Stimulated activated CD8-positive, alpha-beta memory T cell treated with anti-CD3 and anti-CD28 coated beads, Interleukin-15, amount 100 ng/mL, for 1 hour (primary cell): ENCODE results near the gene SLC15A3.
A peak's percentile ranks its signal among the peaks of the same experiment; 100 is the strongest.

Source experiments
- DNase-seq: peaks from one replicate; pipeline ENCODE4 v3.0.0-alpha.2; 2020; ENCODE audit warnings: low read depth

The SLC15A3 gene

DNA sequence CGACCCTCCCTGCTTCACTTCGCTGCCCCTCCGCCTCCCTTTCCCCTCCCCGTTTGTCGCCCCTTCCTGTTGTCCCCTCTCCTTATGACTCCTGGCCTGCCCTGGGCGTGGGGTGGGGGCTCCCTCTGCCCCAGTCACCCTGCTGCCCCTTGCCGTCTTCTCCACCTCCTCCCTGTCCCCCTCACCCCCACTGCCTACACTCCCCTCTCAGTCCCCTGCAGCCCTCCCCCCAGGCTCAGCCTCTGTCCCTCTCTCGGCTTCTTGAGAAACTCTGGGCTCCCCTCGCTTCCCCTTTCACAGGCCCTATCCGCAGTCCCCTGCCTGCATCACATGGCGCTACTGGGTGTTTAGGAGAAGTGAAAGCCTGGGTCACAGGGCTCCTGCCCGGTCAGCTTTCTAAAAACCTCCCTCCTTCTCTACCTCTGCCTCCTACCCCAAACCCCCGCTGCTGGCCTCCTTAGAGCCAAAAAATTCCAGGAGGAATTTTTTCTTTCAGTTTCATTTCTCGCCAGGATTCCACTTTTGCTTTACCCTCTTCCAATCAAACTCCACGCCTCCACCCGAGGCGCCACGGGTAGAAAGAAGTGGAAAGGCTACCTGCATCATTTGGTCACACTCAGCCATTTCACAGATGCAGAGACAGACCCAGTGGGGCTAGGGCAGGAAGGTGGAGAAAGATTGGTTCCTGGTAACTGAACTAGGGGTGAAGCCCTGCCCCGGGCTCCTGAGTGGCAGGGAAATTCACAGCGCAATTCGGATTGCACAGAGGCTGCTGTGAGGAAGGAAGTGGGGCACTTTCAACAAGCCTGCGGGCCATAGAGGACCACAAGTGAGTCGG is at the start of gene SLC15A3:
Gene SLC15A3 (minus strand): TSS at position 273 of the 838 bp plus-strand sequence. CDS start 625 bp downstream, outside the sequence.
- DNase-seq = no peak

DNA sequence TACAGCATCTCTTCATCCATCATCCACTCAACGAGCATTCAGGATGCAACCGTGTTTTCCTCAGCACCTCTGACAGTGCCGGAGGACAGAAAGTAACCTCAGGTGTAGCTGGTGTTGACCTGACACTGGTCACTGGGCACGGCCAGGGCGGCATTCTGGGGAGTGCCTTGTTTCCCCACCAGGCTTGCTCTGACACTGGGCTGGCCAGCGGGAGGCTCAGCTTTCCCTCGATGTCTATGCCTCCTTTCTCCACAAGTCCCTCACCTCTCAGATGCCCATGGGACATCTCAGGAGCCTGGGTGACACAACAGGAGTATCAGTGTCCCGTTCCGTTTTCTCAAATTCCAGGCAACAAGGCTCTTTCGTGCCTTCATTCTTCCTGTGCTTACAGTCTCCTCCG is 48.5 kb upstream of the SLC15A3 start:
- DNase-seq = no peak

DNA sequence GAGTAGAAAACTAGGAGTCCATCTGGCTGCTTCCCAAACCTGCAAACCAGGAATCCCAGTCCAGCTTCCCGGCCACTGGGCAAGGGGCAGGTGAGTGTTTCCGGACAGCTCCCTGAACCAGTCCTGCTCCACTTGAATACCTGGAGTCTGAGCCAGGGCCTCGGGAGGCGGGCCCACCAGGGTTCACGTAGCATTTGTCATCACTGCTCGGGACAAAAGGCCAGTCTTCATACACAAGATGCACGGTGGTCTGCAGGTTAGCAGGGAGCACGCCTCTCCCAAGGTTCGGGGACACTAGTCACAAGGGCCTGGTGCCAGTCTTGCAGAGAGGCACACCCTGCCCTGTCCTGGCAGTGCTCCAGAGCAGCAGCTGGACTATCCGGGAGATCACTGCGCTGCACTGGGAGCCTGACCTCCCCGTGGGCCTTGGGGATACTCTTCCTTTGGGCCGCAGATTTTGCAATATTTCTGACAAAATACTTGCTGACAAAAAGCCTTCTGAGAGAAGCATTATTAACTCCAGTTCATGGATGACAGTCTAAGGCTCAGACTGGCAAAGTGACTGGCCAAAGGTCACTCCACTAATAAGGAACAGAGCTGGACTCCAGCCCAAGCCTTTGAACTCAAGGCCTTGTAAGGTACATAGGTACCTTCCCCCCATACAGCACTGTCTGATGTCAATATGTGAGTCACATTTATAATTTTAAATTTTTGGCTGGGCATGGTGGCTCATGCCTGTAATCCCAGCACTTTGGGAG is 44.6 kb upstream of the SLC15A3 start:
- DNase-seq = no peak

DNA sequence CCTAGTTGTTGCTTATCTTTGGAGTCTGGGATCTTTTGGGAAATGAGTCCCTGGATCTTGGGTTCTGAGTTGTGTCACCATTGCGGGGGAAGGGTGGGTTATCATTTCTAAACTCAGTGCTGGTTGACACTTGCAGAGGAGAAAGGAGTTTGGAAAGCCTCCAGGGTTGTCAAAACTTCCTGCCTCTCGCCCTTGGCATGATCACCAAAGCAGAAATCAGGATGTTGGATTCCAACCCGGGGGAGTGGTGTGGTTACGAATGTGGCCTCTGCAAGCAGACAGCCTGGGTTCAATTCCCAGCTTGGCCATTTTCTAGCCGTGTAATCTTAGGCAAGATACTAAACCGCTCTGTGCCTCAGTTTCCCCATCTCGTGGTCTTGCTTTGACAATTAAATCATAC is 43.8 kb upstream of the SLC15A3 start:
- DNase-seq = no peak

DNA sequence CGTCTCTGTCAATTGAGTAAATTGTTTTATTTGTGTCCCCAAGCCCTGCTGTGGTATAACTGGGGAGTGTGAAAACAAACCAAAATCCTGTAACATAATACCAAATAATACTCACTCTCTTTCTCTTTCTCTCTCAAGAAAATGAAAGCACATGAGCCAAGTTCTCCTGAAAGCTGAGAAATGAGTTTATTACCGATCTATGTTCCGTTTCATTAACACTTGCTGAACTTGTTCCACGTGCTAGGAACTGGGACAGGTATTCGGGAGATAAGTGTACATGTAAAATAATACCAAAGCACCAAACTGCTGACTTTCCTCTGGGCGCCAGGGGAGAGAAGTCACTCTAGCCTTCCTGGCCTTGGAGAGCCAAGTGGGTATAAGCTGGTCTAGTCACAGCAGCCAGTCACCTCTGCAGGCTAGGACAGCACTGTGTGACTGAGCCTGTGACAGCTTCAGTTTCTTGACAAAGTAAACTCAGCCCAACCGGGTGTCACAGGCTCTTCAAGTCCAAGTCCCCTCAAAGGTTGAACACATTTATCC is 42.6 kb upstream of the SLC15A3 start:
- DNase-seq = no peak

DNA sequence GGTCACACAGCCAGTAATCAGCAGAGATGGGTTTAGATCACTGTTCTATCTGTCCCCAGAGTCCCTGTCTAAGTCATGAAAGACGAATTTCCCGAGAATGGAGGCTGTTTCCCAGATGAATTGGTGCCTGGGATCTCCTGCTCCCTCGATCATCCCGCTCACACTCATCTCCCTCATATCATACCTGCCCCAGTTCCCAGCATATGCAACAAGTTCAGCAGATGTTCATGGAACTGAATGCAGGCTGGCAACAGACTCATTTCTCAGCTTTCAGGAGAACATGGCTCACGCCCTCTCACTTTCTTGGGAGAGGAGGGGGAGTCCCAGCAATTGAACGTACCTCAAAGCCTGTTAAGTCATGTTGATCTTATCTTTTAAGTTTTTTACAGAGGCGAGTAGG is 41.6 kb upstream of the SLC15A3 start:
- no peak for DNase-seq

DNA sequence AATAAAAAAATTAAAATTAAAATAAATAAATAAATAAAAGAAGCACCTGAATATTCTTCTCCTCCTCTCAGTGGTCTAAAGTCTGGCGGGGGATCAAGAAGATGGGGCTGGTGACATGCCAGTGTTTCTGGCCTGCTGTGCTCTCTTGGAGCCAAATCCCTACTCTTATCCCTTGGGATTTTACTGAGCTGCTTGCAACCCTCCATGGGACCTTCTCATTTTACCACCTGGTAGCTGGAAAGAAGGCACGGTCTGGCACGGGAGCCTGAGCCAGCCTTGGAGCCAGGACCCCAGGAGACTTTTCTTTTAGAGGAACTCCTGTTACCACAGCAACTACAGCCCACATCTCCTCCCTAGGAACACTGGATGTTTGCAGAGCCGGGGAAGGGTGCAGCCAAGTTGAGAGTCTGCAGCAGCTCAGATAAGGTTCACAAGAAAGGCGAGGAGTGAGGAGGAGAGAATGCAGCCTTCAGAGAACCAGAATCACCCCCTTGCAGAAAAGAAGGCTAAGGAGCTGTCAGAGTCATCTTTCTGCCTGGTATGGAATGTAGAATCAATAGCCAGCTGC is 41.0 kb upstream of the SLC15A3 start:
- DNase-seq = no peak

DNA sequence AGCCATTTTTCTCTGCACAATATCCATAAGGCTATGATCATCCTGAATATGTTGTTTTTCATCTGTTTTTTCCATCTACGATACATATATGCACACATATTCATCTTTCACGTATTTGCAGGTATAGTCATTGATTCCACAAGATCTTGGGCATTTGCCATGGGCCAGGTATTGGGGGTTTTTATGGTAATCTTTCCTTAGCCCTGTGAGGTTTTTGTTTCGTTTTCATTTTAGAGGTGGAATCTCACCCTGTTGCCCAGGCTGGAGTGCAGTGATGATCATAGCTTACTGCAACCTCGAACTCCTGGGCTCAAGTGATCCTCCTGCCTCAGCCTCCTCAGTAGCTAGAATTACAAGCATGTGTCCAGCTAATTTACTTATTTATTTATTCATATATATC is 39.5 kb upstream of the SLC15A3 start:
- no peak for DNase-seq

DNA sequence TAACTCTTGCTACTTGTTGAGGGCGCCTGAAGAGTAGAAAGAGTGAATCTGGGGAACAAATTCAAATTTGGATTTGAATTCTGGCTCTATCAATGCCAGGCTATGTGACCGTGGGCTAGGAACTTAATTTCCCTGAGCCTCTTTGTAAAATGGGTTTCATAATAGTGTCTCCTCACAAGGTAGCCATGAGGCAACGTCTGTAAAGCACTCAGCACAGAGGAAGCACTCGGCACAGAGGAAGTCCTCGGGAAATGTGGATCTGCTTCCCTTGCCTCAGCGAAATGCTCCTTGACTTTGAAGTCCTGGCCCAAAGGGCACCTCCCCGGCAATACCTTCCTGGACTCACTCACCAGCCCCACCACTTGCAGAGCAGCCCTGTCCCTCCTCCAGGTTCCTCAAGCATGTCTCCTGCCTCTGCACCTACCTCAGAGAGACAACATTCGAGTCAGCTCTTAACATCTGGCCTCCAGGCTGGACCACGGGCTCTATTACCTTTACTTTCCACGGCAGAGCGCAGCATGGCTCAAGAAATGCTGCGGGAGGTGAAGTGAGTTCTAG is 37.2 kb upstream of the SLC15A3 start:
- DNase-seq = no peak

DNA sequence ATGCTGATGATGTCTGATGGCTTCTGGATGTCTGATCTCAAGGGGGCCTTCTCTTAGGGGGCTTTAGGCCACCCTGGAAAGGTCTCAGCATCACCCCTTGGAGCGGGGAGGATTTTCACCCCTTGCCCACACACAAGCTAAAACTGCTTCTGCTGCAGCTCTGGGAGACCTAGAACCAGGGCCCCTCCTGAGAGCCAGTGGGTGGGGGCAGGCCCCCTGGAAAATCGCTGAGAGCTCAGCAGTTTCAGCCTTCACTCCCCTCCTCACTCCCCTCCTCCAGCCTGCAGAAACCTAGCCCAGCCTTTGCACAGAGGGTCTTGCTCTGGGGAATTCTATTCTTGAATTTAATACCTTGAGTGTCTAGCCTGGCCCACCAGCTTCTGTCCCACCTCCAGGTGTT is 36.7 kb upstream of the SLC15A3 start:
- DNase-seq = no peak

DNA sequence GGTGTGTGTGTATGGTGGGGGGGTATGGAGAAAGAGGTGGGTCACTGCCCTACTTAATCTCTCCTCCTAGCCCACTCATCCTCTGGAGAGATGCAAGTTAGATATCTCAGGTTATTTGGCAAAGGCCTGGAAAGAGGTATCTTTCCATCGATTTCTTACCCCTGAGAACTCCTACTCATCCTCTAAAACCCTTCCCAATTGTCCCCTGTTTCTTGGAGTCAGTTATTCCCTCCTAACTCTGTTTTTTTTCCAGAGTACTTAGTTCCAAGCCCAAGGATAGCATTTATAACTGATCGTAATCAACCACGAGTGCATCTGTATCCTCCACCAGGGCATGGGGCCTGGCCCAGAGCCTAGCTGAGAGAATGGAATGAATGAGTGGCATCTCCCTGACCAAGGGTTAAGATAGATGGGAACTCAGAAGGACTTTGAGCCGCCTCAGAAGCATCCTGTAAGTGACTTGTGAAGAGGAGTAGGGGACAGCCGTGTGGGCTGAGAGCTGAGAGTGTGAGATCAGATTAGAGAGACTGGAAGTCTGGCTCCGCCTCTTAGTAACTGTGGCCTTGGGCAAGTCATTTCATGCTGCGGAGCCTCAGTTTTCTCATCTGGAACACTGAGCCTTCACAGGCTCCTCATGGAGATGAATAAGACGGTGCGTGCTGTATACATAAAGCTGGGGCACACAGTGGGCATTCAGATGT is 35.8 kb upstream of the SLC15A3 start:
- no peak for DNase-seq

DNA sequence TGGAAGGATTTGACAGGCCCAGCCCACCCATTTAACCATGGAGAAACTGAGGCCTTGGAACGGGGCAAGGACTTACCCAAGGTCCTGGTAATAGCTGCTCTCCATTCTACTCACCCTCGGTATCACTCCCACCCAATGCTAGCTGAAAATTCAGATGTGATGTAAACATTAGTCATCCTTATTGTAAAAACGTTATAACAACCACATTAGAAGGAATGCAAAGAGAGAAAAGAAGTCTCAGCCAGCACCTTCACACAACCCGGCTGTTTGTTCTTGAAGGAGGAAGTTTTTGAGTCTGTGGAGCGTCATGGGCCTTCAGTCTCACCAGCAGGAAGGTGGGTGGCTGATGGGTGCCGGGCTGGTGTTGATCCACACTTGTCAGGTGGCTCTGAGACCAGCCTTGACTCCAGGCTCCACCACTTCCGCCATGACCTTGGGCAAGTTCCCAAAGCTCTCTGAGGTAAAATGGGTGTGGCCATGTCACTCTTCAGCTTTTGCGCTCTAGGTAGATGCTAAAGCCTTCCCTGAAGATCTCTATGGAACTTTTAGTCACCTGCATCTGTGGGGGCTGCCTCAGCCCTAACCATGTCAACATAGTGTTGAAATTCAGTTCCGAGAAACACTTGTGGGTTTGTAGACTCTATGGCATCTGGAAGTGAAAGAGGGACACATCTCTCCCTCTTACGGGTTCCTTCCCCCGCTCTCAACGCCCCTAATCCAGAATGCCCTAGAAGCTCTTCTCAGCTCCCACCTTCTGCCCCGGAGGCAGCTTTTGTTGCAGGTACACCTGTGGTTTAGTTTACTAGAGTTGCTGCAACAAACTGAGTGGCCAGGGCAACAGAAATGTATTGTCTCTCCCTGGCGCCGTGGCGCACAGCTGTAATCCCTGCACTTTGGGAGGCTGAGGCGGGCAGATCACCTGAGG is 34.3 kb upstream of the SLC15A3 start:
- peak; percentile 69 for DNase-seq

DNA sequence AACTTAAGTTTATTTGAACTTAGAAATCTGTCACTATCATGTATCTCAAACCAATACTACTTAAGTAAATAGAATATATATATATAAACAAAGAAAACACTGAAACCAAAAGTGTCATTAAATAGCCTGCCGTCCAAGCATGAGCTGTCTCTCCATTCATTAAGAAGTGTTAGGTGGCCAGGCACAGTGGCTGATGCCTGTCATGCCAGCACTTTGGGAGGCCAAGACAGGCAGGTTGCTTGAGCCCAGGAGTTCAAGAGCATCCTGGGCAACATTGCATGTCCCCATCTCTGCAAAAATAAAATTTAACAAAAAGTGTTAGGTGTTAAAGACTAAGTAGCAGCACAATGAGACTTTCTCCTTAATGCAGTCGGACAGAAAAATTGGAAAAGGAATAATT is 33.5 kb upstream of the SLC15A3 start:
- no peak for DNase-seq

DNA sequence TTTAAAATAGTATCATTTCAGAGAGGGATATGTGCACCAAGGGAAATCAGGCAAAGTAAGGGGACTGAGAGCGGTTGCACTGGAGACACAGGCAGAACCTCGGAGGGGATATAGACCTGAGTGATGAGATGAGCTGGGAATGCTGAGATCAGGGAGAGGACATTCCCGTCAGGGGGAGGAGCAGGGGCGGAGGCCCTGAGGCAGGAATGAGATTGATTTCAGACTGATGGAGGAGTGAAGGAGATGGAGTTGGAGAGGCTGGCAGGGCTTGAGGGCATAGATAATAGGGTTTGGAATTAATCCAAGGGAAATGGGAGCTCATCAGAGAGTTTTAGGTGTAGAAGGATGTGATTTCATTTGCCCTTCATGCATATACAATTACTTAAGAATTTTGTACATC is 32.7 kb upstream of the SLC15A3 start:
- DNase-seq = no peak

DNA sequence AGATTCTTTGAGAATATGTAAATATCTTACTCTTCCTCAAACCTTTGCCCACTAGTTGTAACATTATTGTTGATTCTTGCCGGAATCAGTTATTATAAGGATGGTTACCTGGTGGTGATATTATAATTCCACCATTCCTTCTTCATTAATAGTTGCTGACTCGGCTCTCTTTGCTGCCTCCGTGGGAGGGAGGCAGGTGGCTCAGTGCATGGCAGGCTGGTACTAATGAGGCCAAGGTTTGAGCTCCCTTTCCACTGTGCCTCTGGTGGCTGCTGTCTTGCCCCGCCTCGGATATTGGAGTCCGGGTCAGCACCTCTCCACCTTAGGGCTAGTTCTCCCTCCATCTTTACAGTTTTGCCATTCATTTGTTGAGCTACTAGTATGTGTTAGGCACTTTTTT is 32.2 kb upstream of the SLC15A3 start:
- no peak for DNase-seq

DNA sequence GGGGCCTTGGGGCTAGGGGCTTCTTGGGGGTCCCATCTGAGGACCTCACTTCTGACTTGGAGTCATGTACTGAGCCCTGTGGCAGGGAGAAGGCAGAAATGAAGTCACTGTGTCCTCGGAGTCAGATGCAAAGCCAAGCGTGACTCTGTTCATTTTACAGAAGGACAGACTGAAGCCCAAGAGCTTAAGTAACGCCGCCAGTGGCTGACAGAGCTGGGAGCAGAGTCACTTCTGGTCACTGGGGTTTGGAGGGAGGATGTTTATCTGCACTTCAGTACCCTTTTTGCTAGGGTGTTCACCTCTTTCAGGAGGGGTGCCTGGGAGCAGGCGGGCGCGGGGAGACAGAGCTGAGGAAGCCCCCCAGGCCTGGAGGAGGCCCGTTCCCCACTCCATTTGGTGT is 30.2 kb upstream of the SLC15A3 start:
- no peak for DNase-seq

DNA sequence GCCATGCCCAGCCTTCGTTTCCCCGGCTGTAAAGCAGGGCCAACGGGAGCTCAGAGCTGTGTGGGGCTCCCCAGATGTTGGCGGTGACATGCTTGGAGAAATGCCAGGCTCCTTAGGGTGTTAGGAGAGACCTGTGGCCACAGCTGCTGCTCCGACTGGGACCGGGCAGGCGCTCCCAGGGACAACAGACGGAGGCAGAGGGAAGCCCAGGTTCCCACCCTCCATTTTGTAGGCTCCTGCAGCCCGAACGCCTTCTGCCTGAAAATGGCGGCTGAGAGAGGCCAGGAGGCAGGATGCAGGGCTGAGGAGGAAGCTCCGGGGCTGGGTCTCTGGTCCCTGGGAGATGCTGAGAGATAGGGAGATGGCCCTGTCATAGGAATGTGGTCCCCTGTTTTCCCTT is 29.5 kb upstream of the SLC15A3 start:
- DNase-seq = no peak

DNA sequence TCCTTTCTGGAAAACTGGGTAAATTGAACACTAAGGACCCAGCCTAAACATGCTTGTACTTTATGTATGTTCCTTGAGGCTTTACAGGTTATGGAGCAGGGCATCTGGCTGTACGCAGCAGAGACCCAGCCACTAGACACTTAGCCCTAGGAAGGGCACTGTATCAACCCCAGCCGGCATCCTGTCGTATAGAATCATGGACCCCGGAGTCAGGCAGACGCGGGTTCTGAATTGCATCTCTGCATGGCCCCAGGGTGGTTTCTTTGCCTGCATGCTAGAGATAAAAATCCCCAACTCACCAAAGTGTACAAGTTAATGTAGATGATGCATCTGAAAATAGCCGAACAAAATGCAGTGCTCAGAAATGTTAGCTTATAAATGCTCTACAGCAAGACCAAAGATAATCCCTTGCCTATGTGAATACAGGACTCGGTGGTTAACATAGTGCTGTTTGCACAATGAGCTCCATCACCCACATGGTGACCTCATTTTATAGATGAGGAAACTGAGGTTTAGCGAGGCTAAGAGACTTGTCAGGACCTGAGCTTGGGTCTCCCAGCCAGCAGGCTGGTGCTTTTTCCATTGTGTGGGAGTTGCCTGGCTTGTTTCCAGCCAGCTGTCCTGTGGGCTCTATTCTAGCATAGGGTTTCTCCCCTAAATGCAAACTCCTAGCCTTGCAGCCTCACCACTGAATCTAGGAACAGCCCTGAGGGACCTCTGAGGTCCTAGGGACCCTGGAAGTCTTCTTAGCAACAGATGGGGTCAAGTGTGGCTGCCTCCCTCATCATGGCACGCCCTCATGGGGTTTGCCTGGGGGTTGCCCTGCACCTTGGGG is 26.8 kb upstream of the SLC15A3 start:
- DNase-seq = no peak

DNA sequence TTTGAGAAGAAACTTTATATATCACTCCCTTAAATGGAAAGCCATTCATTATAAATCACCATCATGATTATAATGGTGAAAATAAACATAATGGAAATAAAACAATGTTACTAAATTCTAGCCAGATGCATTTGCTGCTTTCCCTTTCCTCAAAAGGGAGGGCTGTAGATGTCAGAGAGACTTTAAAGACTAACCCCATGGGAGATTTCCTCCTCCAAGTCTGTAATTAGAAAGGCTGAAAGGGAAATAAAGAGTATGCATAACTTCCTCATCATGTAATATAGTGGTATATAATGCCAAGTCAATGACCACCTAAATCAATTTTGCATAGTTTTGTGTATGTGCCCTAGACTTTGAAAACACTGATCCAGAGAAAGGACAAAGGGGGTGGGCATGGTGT is 25.9 kb upstream of the SLC15A3 start:
- DNase-seq = no peak

DNA sequence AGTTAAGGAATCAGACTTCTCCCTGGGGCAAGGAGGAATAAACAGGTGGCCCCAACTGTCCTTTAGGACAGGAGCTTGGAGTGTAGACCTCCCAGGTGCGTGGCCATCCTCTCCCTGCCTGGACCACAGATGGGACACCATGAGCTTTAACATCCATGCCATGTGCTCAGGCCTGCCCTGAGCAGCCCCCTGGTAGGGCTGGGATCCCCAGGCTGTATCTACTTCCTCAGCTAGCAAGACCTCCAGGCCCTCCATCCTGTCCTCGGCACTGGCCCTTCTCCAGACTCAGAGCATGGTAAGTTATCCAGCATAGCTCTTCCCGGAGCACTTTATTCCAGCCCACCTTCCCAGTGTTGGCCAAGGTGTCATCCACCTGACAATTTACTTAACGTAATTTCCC is 25.2 kb upstream of the SLC15A3 start:
- DNase-seq = no peak
